K562 (cell line): ENCODE measurements around the gene STX7. TPM values are rescaled to one million over a fixed set of nuclear protein-coding genes. Genes with fewer than 3 reads are reported as not detected.

ENCODE experiments used
- ATAC-seq: fragments of 200-7000 bp; cut with Tn5 transposase; 3 replicates; pipeline ENCODE4 v1.9.1; 2020; ENCODE audit warnings: moderate library complexity
- BruUV-seq: library from RNA; stranded (reverse); fragments of 400-500 nt; replicated peaks from 2 replicates; lab custom pipeline; 2021; lab: Mats Ljungman, UMichigan
- CTCF ChIA-PET: fragments of 300-600 bp; formaldehyde crosslinking; extraction: SDS; loops from one replicate; lab custom pipeline; 2021; ENCODE audit warnings: low intra/inter-chr PET ratio; lab: Yijun Ruan, JAX
- POLR2A ChIA-PET: fragments of 300-600, 350-650 bp; sonication (Branson Sonifier 250); formaldehyde crosslinking; extraction: SDS; loops from one replicate; lab custom pipeline; 2021; ENCODE audit warnings: antibody characterized with exemption, inconsistent platforms; lab: Yijun Ruan, JAX
- DNase-seq, 4 experiments: peaks; one replicate each; pipeline versions ENCODE4 v3.0.0 to v3.0.0-alpha.2; 2011 to 2018; ENCODE audit warnings: low spot score in 3 of 4, mixed read lengths in 3 of 4; ENCODE audit errors: extremely low read depth in 1 of 4
- FAIRE-seq: peaks from 2 replicates; lab custom pipeline; 2011; peaks lifted over from hg19 to GRCh38; lab: Jason Lieb, UNC
- H2AFZ ChIP-seq: 2 replicates; pipeline ENCODE4 v1.6.0; 2011; ENCODE audit warnings: low read depth, low read length, control low read depth, inconsistent platforms
- H3K27ac ChIP-seq: fragments of 200-600 bp; 3 replicates; pipeline ENCODE4 v1.8.0; 2011; ENCODE audit warnings: low read depth, mild to moderate bottlenecking, control low read depth, inconsistent platforms, low read length, moderate library complexity, mixed read lengths; ENCODE audit errors: extremely low read depth
- H3K27me3 ChIP-seq, 2 experiments: fragments of 300-600 bp in 1 of 2; 2 replicates in 1 of 2; 3 replicates in 1 of 2; pipeline versions ENCODE4 v1.6.0 to v1.8.0; 2011; ENCODE audit warnings: inconsistent platforms in 2 of 2, low read length in 2 of 2, mild to moderate bottlenecking in 1 of 2, mixed read lengths in 1 of 2, moderate library complexity in 1 of 2; ENCODE audit not compliant: control insufficient read depth in 2 of 2, insufficient read depth in 2 of 2
- H3K36me3 ChIP-seq: fragments of 300-600 bp; 3 replicates; pipeline ENCODE4 v1.8.0; 2011; ENCODE audit warnings: mild to moderate bottlenecking, low read length, inconsistent platforms; ENCODE audit not compliant: control insufficient read depth, insufficient read depth
- H3K4me1 ChIP-seq, 2 experiments: fragments of 200-600 bp in 1 of 2; replicated peaks in 1 of 2; 2 replicates in 1 of 2; 3 replicates in 1 of 2; pipeline versions ENCODE4 v1.5.1 to v1.8.0; 2011; ENCODE audit warnings: inconsistent platforms in 2 of 2, low read length in 2 of 2, mild to moderate bottlenecking in 1 of 2, mixed read lengths in 1 of 2, moderate library complexity in 1 of 2; ENCODE audit not compliant: control insufficient read depth in 2 of 2, insufficient read depth in 2 of 2
- H3K4me2 ChIP-seq: 2 replicates; pipeline ENCODE4 v1.6.1; 2011; ENCODE audit warnings: low read length, control low read depth, inconsistent platforms, mixed read lengths; ENCODE audit not compliant: insufficient read depth
- H3K4me3 ChIP-seq: fragments of 200-600 bp; sonication (generic), shearing (Covaris generic); 2 replicates; pipeline ENCODE4 v1.5.1; 2016; ENCODE audit warnings: control low read depth, inconsistent platforms
- H3K79me2 ChIP-seq: fragments of 200-600 bp; 3 replicates; pipeline ENCODE4 v1.8.0; 2011; ENCODE audit warnings: low read length, inconsistent platforms; ENCODE audit not compliant: control insufficient read depth, insufficient read depth
- H3K9ac ChIP-seq, 2 experiments: 2 replicates each; pipeline versions ENCODE4 v1.6.0 to v1.6.1; 2011; ENCODE audit warnings: low read depth in 2 of 2, low read length in 2 of 2, control low read depth in 1 of 2, inconsistent platforms in 1 of 2, mild to moderate bottlenecking in 1 of 2, mixed read lengths in 1 of 2; ENCODE audit not compliant: insufficient read depth in 1 of 2
- H3K9me1 ChIP-seq: one replicate; pipeline ENCODE4 v1.6.0; 2011; ENCODE audit warnings: inconsistent platforms, mild to moderate bottlenecking, low read length, moderate library complexity; ENCODE audit not compliant: control insufficient read depth, insufficient read depth
- H3K9me3 ChIP-seq: replicated peaks from 2 replicates; pipeline ENCODE4 v1.5.1; 2011; ENCODE audit warnings: low read depth, low read length, inconsistent platforms; ENCODE audit not compliant: control insufficient read depth, insufficient read depth
- H4K20me1 ChIP-seq: replicated peaks from 2 replicates; pipeline ENCODE4 v1.6.1; 2011; ENCODE audit warnings: low read length, inconsistent platforms, mixed read lengths; ENCODE audit not compliant: control insufficient read depth, insufficient read depth
- CHD1 ChIP-seq: fragments of 200-600 bp; sonication (generic); IDR thresholded peaks from one replicate; pipeline ENCODE4 v1.6.1; 2012; ENCODE audit warnings: mild to moderate bottlenecking, moderate library complexity, low read length, inconsistent platforms
- FOSL1 ChIP-seq: fragments of 200-800 bp; sonication (Bioruptor generic); conservative IDR thresholded peaks from 2 replicates; pipeline ENCODE4 v1.6.1; 2016; ENCODE audit warnings: missing genetic modification characterization, missing compliant biosample characterization
- FUS ChIP-seq: fragments of 200-400 bp; formaldehyde crosslinking; optimal IDR thresholded peaks from 2 replicates; pipeline ENCODE3; 2017; ENCODE audit warnings: low read depth, low read length
- GATAD2B ChIP-seq: fragments of 450-650 bp; IDR thresholded peaks from 2 replicates; pipeline ENCODE4 v1.6.1; 2017; ENCODE audit warnings: mild to moderate bottlenecking, borderline replicate concordance
- GTF2B ChIP-seq: IDR thresholded peaks from 2 replicates; pipeline ENCODE4 v1.6.1; 2011; ENCODE audit not compliant: insufficient read length; ENCODE audit errors: extremely low read depth
- HNRNPLL ChIP-seq: fragments of 200-400 bp; formaldehyde crosslinking; IDR thresholded peaks from 2 replicates; pipeline ENCODE4 v1.6.1; 2017; ENCODE audit warnings: low read length, low read depth, mild to moderate bottlenecking; ENCODE audit not compliant: poor library complexity, severe bottlenecking
- MBD2 ChIP-seq: sonication (generic); IDR thresholded peaks from 2 replicates; pipeline ENCODE4 v1.6.1; 2016; ENCODE audit warnings: low read depth, borderline replicate concordance
- NFRKB ChIP-seq: fragments of 450-650 bp; IDR thresholded peaks from 2 replicates; pipeline ENCODE4 v1.6.1; 2016; ENCODE audit warnings: low read depth
- PML ChIP-seq: IDR thresholded peaks from 2 replicates; pipeline ENCODE4 v1.6.1; 2012; ENCODE audit warnings: low read length, inconsistent platforms
- PRDM10 ChIP-seq: fragments of 450-650 bp; IDR thresholded peaks from 2 replicates; pipeline ENCODE4 v1.6.1; 2018; ENCODE audit not compliant: partially characterized antibody
- RFX5 ChIP-seq: IDR thresholded peaks from 2 replicates; pipeline ENCODE4 v1.6.1; 2011; ENCODE audit warnings: low read depth, mild to moderate bottlenecking, improper control_type of control experiment, low read length
- SAFB2 ChIP-seq: fragments of 200-400 bp; formaldehyde crosslinking; IDR thresholded peaks from 2 replicates; pipeline ENCODE4 v1.6.1; 2018; ENCODE audit warnings: borderline replicate concordance, low read length, low read depth, moderate library complexity; ENCODE audit not compliant: severe bottlenecking
- ZBTB17 ChIP-seq: fragments of 450-650 bp; formaldehyde crosslinking; IDR thresholded peaks from 2 replicates; pipeline ENCODE4 v1.4.0; 2020; ENCODE audit warnings: mild to moderate bottlenecking
- ZC3H11A ChIP-seq: IDR thresholded peaks from 2 replicates; pipeline ENCODE4 v1.6.1; 2012; ENCODE audit warnings: low read depth, low read length, improper control_type of control experiment
- ZNF124 ChIP-seq: sonication (generic); formaldehyde crosslinking; IDR thresholded peaks from 2 replicates; pipeline ENCODE4 v1.8.1; 2022; ENCODE audit warnings: missing genetic modification reagents
- ZNF584 ChIP-seq: fragments of 200-800 bp; sonication (Bioruptor generic); IDR thresholded peaks from 2 replicates; pipeline ENCODE4 v1.6.1; 2016; ENCODE audit warnings: low read depth, mild to moderate bottlenecking, missing genetic modification characterization, missing compliant biosample characterization
- ZNF695 ChIP-seq: fragments of 450-650 bp; formaldehyde crosslinking; IDR thresholded peaks from 2 replicates; pipeline ENCODE4 v1.4.0; 2020; ENCODE audit warnings: mild to moderate bottlenecking, moderate library complexity
- WGBS: fragments of 100-300 bp; shearing (Covaris generic); methylation state at CpG from one replicate; pipeline ENCODE4 v1.1.6; 2016; ENCODE audit warnings: low coverage, mixed read lengths; ENCODE audit not compliant: insufficient coverage; ENCODE audit errors: missing lambda C conversion rate; 5-methylcytosine and 5-hydroxymethylcytosine counted together
- in situ Hi-C: fragments of 300-500 bp; cut with MboI; formaldehyde crosslinking; loops from 4 replicates; pipeline ENCODE4 v1.15.0; 2018; ENCODE audit warnings: inconsistent platforms, mixed read lengths
- intact Hi-C: fragments of 100-400 bp; cut with micrococcal nuclease; formaldehyde crosslinking; loops from 2 replicates; pipeline ENCODE4 v1.14.2; 2022
- polyA plus RNA-seq, 8 experiments: library from polyadenylated mRNA; depleted of rRNA in 4 of 8; stranded (reverse) in 5 of 8; unstranded in 3 of 8; fragments of >200 nt; fragmentation: Nextera tagmentation in 2 of 8; fragmentation: Illumina TruSeq in 1 of 8; extraction: Ambion mirVana in 2 of 8; extraction: Trizol in 1 of 8; gene quantifications; 2 replicates each; pipeline versions ENCODE4 v1.2.1 to v1.2.3, GENCODE V29; 2011 to 2014; ENCODE audit warnings: inconsistent platforms in 1 of 8, missing spikeins in 1 of 8
- total RNA-seq, 7 experiments: library from RNA; depleted of rRNA in 6 of 7; stranded (reverse); fragments of >200 nt in 6 of 7; fragmentation: Illumina TruSeq in 2 of 7; extraction: Trizol in 2 of 7; gene quantifications; 2 replicates each; pipeline versions ENCODE4 v1.2.1 to v1.2.3, GENCODE V29; 2011 to 2021; ENCODE audit warnings: low replicate concordance in 1 of 7
- TF ChIP-seq, protein P1 (sequence below), 2 experiments: fragments of 450-650 bp; IDR thresholded peaks; 2 replicates each; pipeline ENCODE4 v1.6.1; 2016

STX7 gene
- total and polyA plus RNA-seq, 9 of the 15 experiments (the other 6 are each of a cell fraction or from before 2014, with no cell fraction given): 13.0 to 34.4 (median 25.3) TPM

- Histone ChIP-seq H3K9me3 (no peaks in the 10 kb centered on the region), H4K20me1 (no peaks in the 10 kb centered on the region), H3K9ac (no peak overlapping the region), H3K36me3 (no peaks in the 10 kb centered on the region), H3K4me1 (no peaks in the 10 kb centered on the region), H3K27me3 (no peaks in the 10 kb centered on the region), H3K4me2 (no peak overlapping the region), H3K27ac (no peak overlapping the region), H2AFZ (no peak overlapping the region), H3K9me1 (no peaks in the 10 kb centered on the region), H3K4me3 (no peak overlapping the region), H3K79me2 (no peaks in the 10 kb centered on the region)
- ChIA-PET POLR2A (no interaction called here), CTCF (no interaction called here)
- FAIRE-seq (no peak), DNase-seq (no peak), ATAC-seq (no peak)
- under 1% methylated on average over 5 of the region's 5 CpGs for WGBS
- BruUV-seq: no TSS peak
- intact Hi-C loops (no loop called here), in situ Hi-C loops (no loop called here)
- no peak for TF ChIP-seq PML
- no peak for TF ChIP-seq NFRKB
- TF ChIP-seq GATAD2B: no peak
- TF ChIP-seq HNRNPLL: no peak
- no peak for TF ChIP-seq FUS
- no peak for TF ChIP-seq SAFB2
- no peak for TF ChIP-seq RFX5
- no peak for TF ChIP-seq ZNF584 (CRISPR knock-in tag)
- no peak for TF ChIP-seq GTF2B
- TF ChIP-seq ZNF695 (CRISPR knock-in tag): no peak
- TF ChIP-seq MBD2: no peak
- no peak for TF ChIP-seq ZBTB17 (CRISPR knock-in tag)
- TF ChIP-seq CHD1: no peak
- TF ChIP-seq, protein P1, sequence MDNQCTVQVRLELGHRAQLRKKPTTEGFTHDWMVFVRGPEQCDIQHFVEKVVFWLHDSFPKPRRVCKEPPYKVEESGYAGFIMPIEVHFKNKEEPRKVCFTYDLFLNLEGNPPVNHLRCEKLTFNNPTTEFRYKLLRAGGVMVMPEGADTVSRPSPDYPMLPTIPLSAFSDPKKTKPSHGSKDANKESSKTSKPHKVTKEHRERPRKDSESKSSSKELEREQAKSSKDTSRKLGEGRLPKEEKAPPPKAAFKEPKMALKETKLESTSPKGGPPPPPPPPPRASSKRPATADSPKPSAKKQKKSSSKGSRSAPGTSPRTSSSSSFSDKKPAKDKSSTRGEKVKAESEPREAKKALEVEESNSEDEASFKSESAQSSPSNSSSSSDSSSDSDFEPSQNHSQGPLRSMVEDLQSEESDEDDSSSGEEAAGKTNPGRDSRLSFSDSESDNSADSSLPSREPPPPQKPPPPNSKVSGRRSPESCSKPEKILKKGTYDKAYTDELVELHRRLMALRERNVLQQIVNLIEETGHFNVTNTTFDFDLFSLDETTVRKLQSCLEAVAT (IDR thresholded peaks at IDR 0.05): no peak
- no peak for TF ChIP-seq ZC3H11A
- TF ChIP-seq FOSL1 (tag): no peak
- no peak for TF ChIP-seq ZNF124 (CRISPR knock-in tag)
- TF ChIP-seq PRDM10: no peak
Observed at GRCh38 chr6:132414761-132415160, 98.2 kb downstream of the STX7 start.
